ENCODE data around the gene HLA-E. TPM values are rescaled to one million over a fixed set of nuclear protein-coding genes. Genes with fewer than 3 reads are reported as not detected.
"Not testable (repeated sequence)": the region's sequence is repeated elsewhere in the genome, so short reads cannot be mapped to it uniquely, and the experiment has no call there.

HLA-E gene
- total and polyA plus RNA-seq, 5 donors: 180 to 230 (median 216) TPM

- H3K27me3 ChIP-seq (ENCODE audit: control insufficient read depth, insufficient read depth): peaks cover 2% of the 10 kb centered on the region
- 6% methylated on average over 33 of the region's 33 CpGs for WGBS
- no peak overlapping the region for H3K4me3 ChIP-seq (ENCODE audit: low read length)
- H3K9me3 ChIP-seq (ENCODE audit: control insufficient read depth, low read length): no peaks in the 10 kb centered on the region
- H3K4me1 ChIP-seq (ENCODE audit: control insufficient read depth, insufficient read depth, low read length): no peaks in the 10 kb centered on the region
- ATAC-seq: peak; percentile 22 to 29
- DNase-seq: no peak
- intact Hi-C loops (cut with DNase I): loop anchor here (5.0 to 10.0 kb wide), 3 partner anchors 56 to 123 kb away; no protein-coding TSS in a partner anchor
- H3K27ac ChIP-seq (ENCODE audit: low read length): no peak overlapping the region
Measured at GRCh38 chr6:30481211-30481964, 7.9 kb upstream of the HLA-E start.

- ATAC-seq (peak; percentile 94 to 96), DNase-seq (peak; percentile 79 to 93 (median 90))
- intact Hi-C loops (cut with DNase I): loop anchor here (5.0 to 10.0 kb wide), 3 partner anchors 55 to 123 kb away; no protein-coding TSS in a partner anchor
- not testable (repeated sequence) for H3K9me3 ChIP-seq (ENCODE audit: control insufficient read depth, low read length); H3K4me3 ChIP-seq (ENCODE audit: low read length); H3K27me3 ChIP-seq (ENCODE audit: control insufficient read depth, insufficient read depth); H3K4me1 ChIP-seq (ENCODE audit: control insufficient read depth, insufficient read depth, low read length); H3K27ac ChIP-seq (ENCODE audit: low read length)
- 2% methylated on average over 19 of the region's 19 CpGs for WGBS
Measured at GRCh38 chr6:30481965-30482644, 7.2 kb upstream of the HLA-E start.

- peaks cover 2% of the 10 kb centered on the region for H3K27me3 ChIP-seq (ENCODE audit: control insufficient read depth, insufficient read depth)
- no peaks in the 10 kb centered on the region for H3K9me3 ChIP-seq (ENCODE audit: control insufficient read depth, low read length)
- H3K4me3 ChIP-seq (ENCODE audit: low read length): no peak overlapping the region
- no peak overlapping the region for H3K27ac ChIP-seq (ENCODE audit: low read length)
- no peaks in the 10 kb centered on the region for H3K4me1 ChIP-seq (ENCODE audit: control insufficient read depth, insufficient read depth, low read length)
- intact Hi-C loops (cut with DNase I): loop anchor here (5.0 to 10.0 kb wide), 3 partner anchors 54 to 121 kb away; no protein-coding TSS in a partner anchor
- peak; percentile 17 to 33 for ATAC-seq
- DNase-seq: no peak
- 28% methylated on average over 7 of the region's 7 CpGs for WGBS
Measured at GRCh38 chr6:30483677-30484279, 5.5 kb upstream of the HLA-E start.

- Histone ChIP-seq H3K27me3 (ENCODE audit: control insufficient read depth, insufficient read depth) (no peaks in the 10 kb centered on the region), H3K4me3 (ENCODE audit: low read length) (no peak overlapping the region), H3K27ac (ENCODE audit: low read length) (no peak overlapping the region), H3K4me1 (ENCODE audit: control insufficient read depth, insufficient read depth, low read length) (no peaks in the 10 kb centered on the region), H3K9me3 (ENCODE audit: control insufficient read depth, low read length) (no peaks in the 10 kb centered on the region)
- DNase-seq (no peak), ATAC-seq (no peak)
- 88% methylated on average over 3 of the region's 3 CpGs for WGBS
- intact Hi-C loops (cut with DNase I): loop anchor here in 1 of 4 donors (10.0 kb wide), 1 partner anchor 120 kb away; no protein-coding TSS in a partner anchor
Measured at GRCh38 chr6:30485236-30485635, 4.1 kb upstream of the HLA-E start.

GRCh38 chr6:30487926-30488325 lies 1.4 kb upstream of the HLA-E start:
- no peak for ATAC-seq
- WGBS: 75% methylated on average over 9 of the region's 9 CpGs
- DNase-seq: no peak
- Histone ChIP-seq H3K27me3 (ENCODE audit: control insufficient read depth, insufficient read depth) (no peaks in the 10 kb centered on the region), H3K9me3 (ENCODE audit: control insufficient read depth, low read length) (no peaks in the 10 kb centered on the region), H3K4me3 (ENCODE audit: low read length) (no peak overlapping the region), H3K4me1 (ENCODE audit: control insufficient read depth, insufficient read depth, low read length) (no peaks in the 10 kb centered on the region), H3K27ac (ENCODE audit: low read length) (no peak overlapping the region)
- intact Hi-C loops (cut with DNase I): loop anchor here in 1 of 4 donors (10.0 kb wide), 1 partner anchor 117 kb away; no protein-coding TSS in a partner anchor

GRCh38 chr6:30488697-30489080 lies 620 bp upstream of the HLA-E start:
- H3K27me3 ChIP-seq (ENCODE audit: control insufficient read depth, insufficient read depth); H3K4me1 ChIP-seq (ENCODE audit: control insufficient read depth, insufficient read depth, low read length); ATAC-seq; H3K9me3 ChIP-seq (ENCODE audit: control insufficient read depth, low read length); DNase-seq: not testable (repeated sequence)
- peak overlapping the region; percentile 75 for H3K27ac ChIP-seq (ENCODE audit: low read length)
- intact Hi-C loops (cut with DNase I): loop anchor here in 1 of 4 donors (10.0 kb wide), 1 partner anchor 116 kb away; no protein-coding TSS in a partner anchor
- peak overlapping the region; percentile 65 for H3K4me3 ChIP-seq (ENCODE audit: low read length)
- WGBS: 92% methylated on average over 6 of the region's 6 CpGs

GRCh38 chr6:30490026-30490876 lies 942 bp downstream of the HLA-E start:
- peak overlapping the region; percentile 76 for H3K27ac ChIP-seq (ENCODE audit: low read length)
- no peaks in the 10 kb centered on the region for H3K27me3 ChIP-seq (ENCODE audit: control insufficient read depth, insufficient read depth)
- DNase-seq: peak; percentile 75 to 90 (median 88)
- intact Hi-C loops (cut with DNase I): loop anchor here in 2 of 4 donors (5.0 kb wide), 1 partner anchor 42 kb away; no protein-coding TSS in a partner anchor
- no peaks in the 10 kb centered on the region for H3K4me1 ChIP-seq (ENCODE audit: control insufficient read depth, insufficient read depth, low read length)
- 13% methylated on average over 38 of the region's 38 CpGs for WGBS
- peak overlapping the region; percentile 65 for H3K4me3 ChIP-seq (ENCODE audit: low read length)
- ATAC-seq: peak; percentile 86 to 89
- no peaks in the 10 kb centered on the region for H3K9me3 ChIP-seq (ENCODE audit: control insufficient read depth, low read length)

- intact Hi-C loops (cut with DNase I): loop anchor here in 2 of 4 donors (5.0 kb wide), 1 partner anchor 41 kb away; no protein-coding TSS in a partner anchor
- 73% methylated on average over 14 of the region's 14 CpGs for WGBS
Measured at GRCh38 chr6:30491291-30491953, 2.1 kb downstream of the HLA-E start.

GRCh38 chr6:30491991-30492952 lies 3.0 kb downstream of the HLA-E start:
- DNase-seq: no peak
- H3K27ac ChIP-seq (ENCODE audit: low read length): no peak overlapping the region
- ATAC-seq: no peak
- H3K27me3 ChIP-seq (ENCODE audit: control insufficient read depth, insufficient read depth): no peaks in the 10 kb centered on the region
- no peaks in the 10 kb centered on the region for H3K9me3 ChIP-seq (ENCODE audit: control insufficient read depth, low read length)
- peak overlapping the region; percentile 32 for H3K4me3 ChIP-seq (ENCODE audit: low read length)
- 73% methylated on average over 16 of the region's 16 CpGs for WGBS
- no peaks in the 10 kb centered on the region for H3K4me1 ChIP-seq (ENCODE audit: control insufficient read depth, insufficient read depth, low read length)
- intact Hi-C loops (cut with DNase I): loop anchor here in 2 of 4 donors (5.0 kb wide), 1 partner anchor 40 kb away; no protein-coding TSS in a partner anchor

More at GRCh38 chr6:30491291-30491953, 2.1 kb downstream of the HLA-E start:
- H3K27ac ChIP-seq (ENCODE audit: low read length); ATAC-seq; H3K27me3 ChIP-seq (ENCODE audit: control insufficient read depth, insufficient read depth); H3K4me1 ChIP-seq (ENCODE audit: control insufficient read depth, insufficient read depth, low read length); DNase-seq; H3K9me3 ChIP-seq (ENCODE audit: control insufficient read depth, low read length): not testable (repeated sequence)
- peak overlapping the region; percentile 65 for H3K4me3 ChIP-seq (ENCODE audit: low read length)

Measured in right cardiac atrium (tissue), 5 donors.